ENCODE measurements around the gene TMEM44. TPM values are rescaled to one million over a fixed set of nuclear protein-coding genes. Genes with fewer than 3 reads are reported as not detected.

Gene TMEM44
- total and polyA plus RNA-seq, 3 experiments from 2014 or later = 2.6 to 5.7 (median 3.0) TPM

DNA sequence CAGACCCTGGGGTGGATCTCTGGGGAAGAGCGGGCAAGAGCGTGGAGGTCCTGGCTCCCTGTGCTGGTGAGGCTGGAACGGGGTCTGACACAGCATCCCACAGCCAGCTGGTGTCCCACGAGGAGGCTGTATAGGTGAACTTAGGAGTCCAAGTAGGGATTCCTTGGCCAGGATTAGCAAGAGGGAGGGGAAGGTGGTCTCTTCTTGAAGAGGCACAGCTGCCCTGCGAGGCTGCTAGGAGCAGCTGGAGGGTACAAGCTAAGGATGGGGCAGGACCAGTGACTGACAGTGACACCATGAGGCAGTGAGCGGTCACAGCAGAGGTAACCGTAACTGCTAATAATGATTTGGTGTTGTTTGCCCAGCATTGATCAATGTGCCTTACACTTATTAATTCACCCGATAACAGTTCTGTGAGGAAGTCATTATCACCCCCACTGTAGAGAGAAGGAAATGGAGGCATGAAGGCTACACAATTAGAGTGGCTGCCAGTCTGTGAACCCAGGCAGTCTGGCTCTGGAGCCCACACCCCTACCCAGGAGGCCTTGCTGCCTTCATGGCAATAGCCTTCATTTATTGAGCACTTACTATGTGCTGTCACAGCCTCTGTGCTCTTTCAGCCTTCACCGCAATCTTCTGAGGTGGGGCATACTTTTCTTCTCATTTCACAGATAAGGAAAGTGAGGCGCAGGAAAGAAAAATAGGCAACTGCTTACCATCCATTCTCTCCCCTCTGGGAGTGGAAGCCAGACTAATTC lies 59.4 kb downstream of the TMEM44 start:
- H3K27me3 ChIP-seq (ENCODE audit: insufficient read depth, low read length, poor library complexity, severe bottlenecking) = peaks cover 11% of the 10 kb centered on the region
- no peaks in the 10 kb centered on the region for H3K4me1 ChIP-seq (ENCODE audit: insufficient read depth, low read length)
- Mint-ChIP-seq H3K9me3 (peaks cover 0 to 3% (median 0%) of the 10 kb centered on the region in 5 donors), H3K4me1 (peaks cover 0 to 1% (median 0%) of the 10 kb centered on the region in 3 donors), H3K27me3 (peaks cover 29 to 39% of the 10 kb centered on the region in 2 donors), H3K36me3 (no peaks in the 10 kb centered on the region), H3K27ac (no peak overlapping the region), H3K4me3 (no peak overlapping the region)
- DNase-seq = peak in 2 of 5 donors; percentile 5 to 20
- ChIA-PET CTCF (interaction anchor here (0.7 to 1.8 kb wide), 4 partner anchors 7 to 103 kb away, joined by 3 to 5 read pairs (median 5); no protein-coding TSS in a partner anchor), POLR2A (no interaction called here)
- no peak overlapping the region for H3K27ac ChIP-seq (ENCODE audit: low read depth, low read length)
- H3K9me3 ChIP-seq (ENCODE audit: low read length) = no peaks in the 10 kb centered on the region
- H3K36me3 ChIP-seq (ENCODE audit: insufficient read depth, low read length) = no peaks in the 10 kb centered on the region
- no peak overlapping the region for H3K4me3 ChIP-seq (ENCODE audit: low read length)

DNA sequence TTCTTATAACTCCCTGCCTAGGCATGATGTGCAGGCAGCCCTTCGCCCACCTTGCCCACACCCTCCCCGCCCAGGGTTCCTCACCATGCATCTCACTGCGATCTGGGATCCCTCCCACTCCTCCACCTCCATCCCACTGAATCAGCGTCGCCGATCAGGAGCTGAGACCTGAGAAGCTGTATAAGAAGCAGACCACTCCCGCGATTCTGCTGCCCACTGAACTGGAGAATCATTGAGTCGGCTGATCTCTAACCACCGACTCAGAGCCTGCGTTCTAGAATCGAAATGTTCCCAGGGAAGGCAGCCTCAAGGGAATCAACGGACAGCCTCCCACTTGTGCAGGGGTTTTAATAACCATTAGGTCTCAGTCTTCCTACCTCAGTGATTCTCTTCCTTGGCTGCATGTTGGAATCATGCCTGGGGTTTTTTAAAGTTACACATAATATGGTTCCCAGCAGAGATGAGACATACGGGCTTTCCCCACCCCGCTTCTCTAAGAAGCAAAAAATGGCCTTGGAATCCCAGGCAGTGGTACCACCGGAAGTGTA lies 60.2 kb downstream of the TMEM44 start:
- ChIA-PET POLR2A (no interaction called here), CTCF (interaction anchor here (1.0 to 1.8 kb wide), 3 partner anchors 8 to 102 kb away, joined by 3 to 5 read pairs (median 5); no protein-coding TSS in a partner anchor)
- peaks cover 0 to 2% (median 0%) of the 10 kb centered on the region in 5 donors for H3K9me3 Mint-ChIP-seq
- H3K4me1 Mint-ChIP-seq = peaks cover 0 to 1% (median 0%) of the 10 kb centered on the region in 3 donors
- no peak for DNase-seq
- no peaks in the 10 kb centered on the region for H3K9me3 ChIP-seq (ENCODE audit: low read length)
- H3K27ac ChIP-seq (ENCODE audit: low read depth, low read length) = no peak overlapping the region
- H3K4me3 ChIP-seq (ENCODE audit: low read length) = no peak overlapping the region
- no peak overlapping the region for H3K4me3 Mint-ChIP-seq
- H3K36me3 Mint-ChIP-seq = no peaks in the 10 kb centered on the region
- peak overlapping the region in 3 of 8 donors; percentile 16 to 79 (median 36) for H3K27ac Mint-ChIP-seq
- no peaks in the 10 kb centered on the region for H3K36me3 ChIP-seq (ENCODE audit: insufficient read depth, low read length)
- no peaks in the 10 kb centered on the region for H3K4me1 ChIP-seq (ENCODE audit: insufficient read depth, low read length)
- H3K27me3 Mint-ChIP-seq = peaks cover 29 to 39% of the 10 kb centered on the region in 2 donors
- peaks cover 11% of the 10 kb centered on the region for H3K27me3 ChIP-seq (ENCODE audit: insufficient read depth, low read length, poor library complexity, severe bottlenecking)

DNA sequence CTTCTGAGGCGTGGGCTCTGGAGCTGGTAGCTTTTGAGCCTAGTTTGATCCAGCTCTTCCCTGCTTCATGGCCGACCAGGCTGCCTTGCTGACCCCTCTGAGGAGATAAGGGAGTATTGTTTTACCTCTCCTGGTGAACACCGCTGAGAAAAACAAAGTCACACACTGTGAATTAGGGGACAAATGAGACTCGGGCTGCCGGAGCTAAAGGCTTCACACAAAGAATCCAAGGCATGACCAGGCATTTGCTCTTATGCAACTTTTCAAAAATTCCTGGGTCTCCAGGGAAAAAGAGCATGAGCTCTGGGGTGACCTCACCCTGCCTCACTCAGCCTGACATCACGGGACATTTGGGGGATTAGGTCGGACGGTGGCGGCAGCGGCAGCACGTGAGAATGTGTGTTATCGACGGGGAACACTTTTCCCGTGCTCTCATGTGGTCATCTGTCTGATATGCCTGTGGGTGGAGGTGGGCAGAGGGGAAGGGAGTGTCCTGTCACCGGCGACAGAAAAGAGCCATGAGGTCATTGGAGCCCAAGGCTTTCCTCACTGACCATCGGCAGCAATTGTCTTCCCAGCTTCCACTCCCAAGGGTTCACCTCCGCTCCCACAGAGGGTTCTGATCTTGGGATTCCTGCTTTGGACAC lies 61.0 kb downstream of the TMEM44 start:
- no peak overlapping the region for H3K4me3 Mint-ChIP-seq
- POLR2A ChIA-PET = no interaction called here
- H3K36me3 Mint-ChIP-seq = no peaks in the 10 kb centered on the region

GRCh38 chr3:194571491-194572142 lies 61.6 kb downstream of the TMEM44 start:
- no peak for DNase-seq
- H3K36me3 Mint-ChIP-seq = no peaks in the 10 kb centered on the region
- ChIA-PET POLR2A (no interaction called here), CTCF (interaction anchor here (1.0 to 1.8 kb wide), 3 partner anchors 9 to 53 kb away, joined by 3 to 5 read pairs (median 3); no protein-coding TSS in a partner anchor)
- no peak overlapping the region for H3K27ac Mint-ChIP-seq
- Histone ChIP-seq H3K27ac (ENCODE audit: low read depth, low read length) (peak overlapping the region; percentile 22), H3K4me3 (ENCODE audit: low read length) (no peak overlapping the region), H3K27me3 (ENCODE audit: insufficient read depth, low read length, poor library complexity, severe bottlenecking) (peaks cover 11% of the 10 kb centered on the region), H3K4me1 (ENCODE audit: insufficient read depth, low read length) (no peaks in the 10 kb centered on the region), H3K36me3 (ENCODE audit: insufficient read depth, low read length) (no peaks in the 10 kb centered on the region), H3K9me3 (ENCODE audit: low read length) (no peaks in the 10 kb centered on the region)
- H3K9me3 Mint-ChIP-seq = no peaks in the 10 kb centered on the region
- peak overlapping the region in 1 of 7 donors; percentile 15 for H3K4me3 Mint-ChIP-seq
- peaks cover 0 to 1% (median 0%) of the 10 kb centered on the region in 3 donors for H3K4me1 Mint-ChIP-seq
- peaks cover 32 to 50% of the 10 kb centered on the region in 2 donors for H3K27me3 Mint-ChIP-seq

More for the DNA sequence above, 61.0 kb downstream of the TMEM44 start:
- peak overlapping the region in 1 of 8 donors; percentile 16 for H3K27ac Mint-ChIP-seq
- Histone ChIP-seq H3K36me3 (ENCODE audit: insufficient read depth, low read length) (no peaks in the 10 kb centered on the region), H3K27ac (ENCODE audit: low read depth, low read length) (peak overlapping the region; percentile 22), H3K4me1 (ENCODE audit: insufficient read depth, low read length) (no peaks in the 10 kb centered on the region), H3K4me3 (ENCODE audit: low read length) (no peak overlapping the region), H3K27me3 (ENCODE audit: insufficient read depth, low read length, poor library complexity, severe bottlenecking) (peaks cover 11% of the 10 kb centered on the region), H3K9me3 (ENCODE audit: low read length) (no peaks in the 10 kb centered on the region)
- peaks cover 31 to 43% of the 10 kb centered on the region in 2 donors for H3K27me3 Mint-ChIP-seq
- DNase-seq = no peak
- H3K4me1 Mint-ChIP-seq = peaks cover 0 to 1% (median 0%) of the 10 kb centered on the region in 3 donors
- H3K9me3 Mint-ChIP-seq = no peaks in the 10 kb centered on the region
- CTCF ChIA-PET = interaction anchor here (1.0 to 1.8 kb wide), 3 partner anchors 9 to 52 kb away, joined by 3 to 5 read pairs (median 3); no protein-coding TSS in a partner anchor

DNA sequence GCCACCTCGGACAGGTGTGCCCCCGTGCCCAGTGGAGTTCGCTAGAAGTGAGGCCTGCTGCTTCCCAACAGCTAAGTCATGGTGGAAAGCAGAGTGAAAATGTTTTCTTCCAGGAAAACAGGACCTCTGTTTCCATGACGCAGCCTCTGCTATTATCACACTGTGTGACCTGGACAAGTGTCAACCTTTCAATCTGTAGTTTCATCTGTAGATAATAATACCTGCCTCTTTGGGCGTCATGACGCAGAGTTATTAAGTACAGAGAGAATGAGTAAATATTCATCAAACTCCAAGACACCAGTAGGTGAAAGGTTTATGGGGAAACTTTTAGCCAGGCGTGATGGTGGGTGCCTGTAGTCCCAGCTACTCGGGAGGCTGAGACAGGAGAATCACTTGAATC lies 62.3 kb downstream of the TMEM44 start:
- Histone ChIP-seq H3K4me1 (ENCODE audit: insufficient read depth, low read length) (no peaks in the 10 kb centered on the region), H3K36me3 (ENCODE audit: insufficient read depth, low read length) (no peaks in the 10 kb centered on the region), H3K9me3 (ENCODE audit: low read length) (no peaks in the 10 kb centered on the region), H3K27ac (ENCODE audit: low read depth, low read length) (no peak overlapping the region), H3K4me3 (ENCODE audit: low read length) (no peak overlapping the region), H3K27me3 (ENCODE audit: insufficient read depth, low read length, poor library complexity, severe bottlenecking) (peaks cover 11% of the 10 kb centered on the region)
- Mint-ChIP-seq H3K27ac (no peak overlapping the region), H3K9me3 (no peaks in the 10 kb centered on the region), H3K4me3 (no peak overlapping the region), H3K27me3 (peaks cover 31 to 55% of the 10 kb centered on the region in 2 donors), H3K36me3 (no peaks in the 10 kb centered on the region), H3K4me1 (peaks cover 0 to 1% (median 0%) of the 10 kb centered on the region in 3 donors)
- ChIA-PET CTCF (no interaction called here), POLR2A (no interaction called here)
- DNase-seq = no peak

GRCh38 chr3:194570235-194570634 lies 63.0 kb downstream of the TMEM44 start:
- Mint-ChIP-seq H3K27me3 (peaks cover 31 to 61% of the 10 kb centered on the region in 2 donors), H3K9me3 (no peaks in the 10 kb centered on the region), H3K4me3 (no peak overlapping the region), H3K36me3 (no peaks in the 10 kb centered on the region), H3K27ac (no peak overlapping the region), H3K4me1 (peaks cover 0 to 1% (median 0%) of the 10 kb centered on the region in 3 donors)
- ChIA-PET CTCF (no interaction called here), POLR2A (no interaction called here)
- Histone ChIP-seq H3K4me1 (ENCODE audit: insufficient read depth, low read length) (no peaks in the 10 kb centered on the region), H3K4me3 (ENCODE audit: low read length) (no peak overlapping the region), H3K9me3 (ENCODE audit: low read length) (no peaks in the 10 kb centered on the region), H3K27me3 (ENCODE audit: insufficient read depth, low read length, poor library complexity, severe bottlenecking) (peaks cover 11% of the 10 kb centered on the region), H3K36me3 (ENCODE audit: insufficient read depth, low read length) (no peaks in the 10 kb centered on the region), H3K27ac (ENCODE audit: low read depth, low read length) (no peak overlapping the region)
- no peak for DNase-seq

GRCh38 chr3:194569252-194569651 lies 64.0 kb downstream of the TMEM44 start:
- no peak for DNase-seq
- Mint-ChIP-seq H3K36me3 (no peaks in the 10 kb centered on the region), H3K4me1 (peaks cover 0 to 1% (median 0%) of the 10 kb centered on the region in 3 donors), H3K27me3 (peaks cover 21 to 63% of the 10 kb centered on the region in 2 donors), H3K27ac (no peak overlapping the region), H3K9me3 (no peaks in the 10 kb centered on the region), H3K4me3 (no peak overlapping the region)
- H3K4me1 ChIP-seq (ENCODE audit: insufficient read depth, low read length) = no peaks in the 10 kb centered on the region
- POLR2A ChIA-PET = no interaction called here
- H3K4me3 ChIP-seq (ENCODE audit: low read length) = no peak overlapping the region
- CTCF ChIA-PET = no interaction called here
- H3K36me3 ChIP-seq (ENCODE audit: insufficient read depth, low read length) = no peaks in the 10 kb centered on the region
- H3K9me3 ChIP-seq (ENCODE audit: low read length) = no peaks in the 10 kb centered on the region
- H3K27me3 ChIP-seq (ENCODE audit: insufficient read depth, low read length, poor library complexity, severe bottlenecking) = peaks cover 11% of the 10 kb centered on the region
- H3K27ac ChIP-seq (ENCODE audit: low read depth, low read length) = no peak overlapping the region

Data from CD8-positive, alpha-beta memory T cell (primary cell).